Inflammatory macrophage (primary cell): Measurements from ENCODE around the gene POGZ.
"Not testable (repeated sequence)": the region's sequence is repeated elsewhere in the genome, so short reads cannot be mapped to it uniquely, and the experiment has no call there.

ENCODE experiments used
- DNase-seq, 2 donors: peaks; one replicate each; pipeline ENCODE4 v3.0.0-alpha.2; 2020 to 2022

Gene POGZ

GRCh38 chr1:151407304-151407703 lies 52.0 kb downstream of the POGZ start:
- no peak for DNase-seq

GRCh38 chr1:151406176-151406575 lies 53.1 kb downstream of the POGZ start:
- DNase-seq, result no peak

GRCh38 chr1:151405187-151405951 lies 53.9 kb downstream of the POGZ start:
- DNase-seq, result no peak

- DNase-seq, result no peak
Observed at GRCh38 chr1:151403612-151404011, 55.7 kb downstream of the POGZ start.

- DNase-seq, result no peak
Observed at GRCh38 chr1:151402764-151403163, 56.5 kb downstream of the POGZ start.

- no peak for DNase-seq
Observed at GRCh38 chr1:151401860-151402259, 57.4 kb downstream of the POGZ start.

- DNase-seq, result no peak
Observed at GRCh38 chr1:151401125-151401788, 58.0 kb downstream of the POGZ start.

GRCh38 chr1:151399324-151400171 lies 59.7 kb downstream of the POGZ start, which contains the start of gene PSMB4:
Gene PSMB4 (plus strand): TSS chr1:151399573. CDS start chr1:151399588, 15 bp downstream.
- DNase-seq, result peak; percentile 92

- not testable (repeated sequence) for DNase-seq
Observed at GRCh38 chr1:151396265-151396664, 63.0 kb downstream of the POGZ start.

GRCh38 chr1:151393583-151393982 lies 65.7 kb downstream of the POGZ start:
- no peak for DNase-seq

- no peak for DNase-seq
Observed at GRCh38 chr1:151391079-151391563, 68.2 kb downstream of the POGZ start.

- DNase-seq, result not testable (repeated sequence)
Observed at GRCh38 chr1:151390221-151391078, 68.8 kb downstream of the POGZ start.

- DNase-seq, result no peak
Observed at GRCh38 chr1:151386002-151386401, 73.3 kb downstream of the POGZ start.

GRCh38 chr1:151384584-151384983 lies 74.7 kb downstream of the POGZ start:
- DNase-seq, result no peak

- DNase-seq, result no peak
Observed at GRCh38 chr1:151377150-151377884, 82.0 kb downstream of the POGZ start.

- DNase-seq, result no peak
Observed at GRCh38 chr1:151373196-151373595, 86.1 kb downstream of the POGZ start.

- DNase-seq, result no peak
Observed at GRCh38 chr1:151372058-151372934, 87.0 kb downstream of the POGZ start, which contains the start of gene SELENBP1. Gene SELENBP1 (minus strand): TSS chr1:151372705. CDS start chr1:151372641, 64 bp downstream.

- no peak for DNase-seq
Observed at GRCh38 chr1:151371370-151372057, 87.8 kb downstream of the POGZ start.

GRCh38 chr1:151370211-151370911 lies 88.9 kb downstream of the POGZ start:
- DNase-seq, result no peak
